ENCODE results near the gene CANX.
"Not testable (repeated sequence)": the region's sequence is repeated elsewhere in the genome, so short reads cannot be mapped to it uniquely, and the experiment has no call there.

Gene CANX

DNA sequence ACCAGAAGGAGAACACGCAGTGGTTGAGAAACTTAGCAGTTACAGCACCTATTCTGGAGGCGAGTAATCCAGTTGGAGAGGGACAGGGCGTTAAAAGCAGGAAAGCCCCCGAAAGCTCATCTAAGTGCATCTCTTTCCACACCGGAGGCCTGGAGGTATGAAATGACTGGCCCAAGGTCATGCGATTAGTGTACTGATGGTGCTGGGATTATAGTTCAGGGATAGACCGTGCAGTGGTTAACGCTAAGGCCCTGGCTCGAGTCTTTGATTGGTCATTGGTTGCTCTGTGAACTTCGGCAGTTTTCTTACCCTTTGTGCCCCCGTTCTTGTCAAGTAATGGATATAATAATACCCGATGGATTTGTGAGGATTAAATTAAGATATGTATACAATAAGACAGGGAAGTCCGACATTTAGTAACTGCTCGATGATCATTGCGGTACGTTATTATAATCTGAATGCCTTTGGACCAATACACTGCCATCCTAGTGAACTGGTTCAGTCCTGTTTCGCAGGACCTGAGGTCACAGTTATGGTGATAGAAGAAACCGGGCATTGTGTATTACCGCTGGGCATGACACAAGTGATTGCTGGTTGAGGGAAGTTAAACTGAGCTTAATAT, 960 bp downstream of the CANX start:
- DNase-seq: no peak

- no peak for DNase-seq
Measured at GRCh38 chr5:179700401-179700918, 1.7 kb downstream of the CANX start.

GRCh38 chr5:179716286-179716685, 17.5 kb downstream of the CANX start:
- DNase-seq: no peak

DNA sequence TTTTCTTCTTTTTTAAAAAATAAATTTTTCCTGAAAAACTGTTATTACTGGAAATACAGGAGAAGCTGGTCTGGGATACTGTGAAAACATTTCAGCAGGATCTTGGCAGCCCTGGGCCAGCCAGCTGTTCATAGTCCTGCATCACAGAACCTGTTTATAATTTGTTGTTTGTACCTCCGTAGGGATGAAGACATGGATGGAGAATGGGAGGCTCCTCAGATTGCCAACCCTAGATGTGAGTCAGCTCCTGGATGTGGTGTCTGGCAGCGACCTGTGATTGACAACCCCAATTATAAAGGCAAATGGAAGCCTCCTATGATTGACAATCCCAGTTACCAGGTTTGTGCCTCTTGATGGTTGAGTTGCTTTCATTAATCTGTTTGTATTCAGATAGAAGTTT, 21.5 kb downstream of the CANX start:
- no peak for DNase-seq

GRCh38 chr5:179724163-179724562, 25.4 kb downstream of the CANX start:
- DNase-seq: no peak

DNA sequence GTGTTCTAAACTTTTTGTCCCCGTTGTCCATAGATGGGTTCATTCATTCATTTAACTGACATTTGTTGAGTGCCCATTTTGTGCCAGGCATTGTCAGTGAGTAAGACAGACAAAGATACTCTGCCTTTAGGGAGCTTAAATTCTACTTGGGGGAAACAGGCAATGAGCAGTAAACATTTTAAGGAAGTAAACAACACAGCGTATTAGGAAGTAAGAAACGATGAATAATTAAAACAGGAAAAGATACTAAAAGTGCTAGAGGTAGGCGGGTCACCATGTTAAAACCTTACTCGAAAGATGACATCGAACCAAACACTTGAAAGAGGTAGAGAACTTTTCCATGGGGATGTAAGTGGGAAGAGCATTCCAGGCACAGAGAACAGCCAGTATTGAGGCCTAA, 28.3 kb downstream of the CANX start:
- no peak for DNase-seq

DNA sequence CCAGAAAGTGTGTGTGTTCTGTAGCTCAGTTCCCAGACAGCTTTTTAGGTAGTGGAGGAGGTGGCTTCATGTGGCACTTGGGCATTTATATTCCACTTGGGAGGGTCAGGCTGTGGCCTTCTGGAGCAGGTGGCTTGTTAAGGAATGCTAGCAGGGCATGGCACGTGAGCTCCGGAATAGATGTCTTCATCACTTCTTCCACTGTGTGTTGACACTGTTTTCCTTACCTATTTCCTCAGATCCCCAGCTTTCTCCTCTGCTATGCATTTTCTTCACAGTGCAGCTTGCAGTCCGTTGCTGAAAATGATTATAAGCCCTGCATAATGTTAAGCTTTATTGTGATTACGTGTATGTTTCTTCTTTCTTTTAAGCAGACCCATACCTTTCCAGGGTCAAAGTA, 30.5 kb downstream of the CANX start:
- DNase-seq: no peak

DNA sequence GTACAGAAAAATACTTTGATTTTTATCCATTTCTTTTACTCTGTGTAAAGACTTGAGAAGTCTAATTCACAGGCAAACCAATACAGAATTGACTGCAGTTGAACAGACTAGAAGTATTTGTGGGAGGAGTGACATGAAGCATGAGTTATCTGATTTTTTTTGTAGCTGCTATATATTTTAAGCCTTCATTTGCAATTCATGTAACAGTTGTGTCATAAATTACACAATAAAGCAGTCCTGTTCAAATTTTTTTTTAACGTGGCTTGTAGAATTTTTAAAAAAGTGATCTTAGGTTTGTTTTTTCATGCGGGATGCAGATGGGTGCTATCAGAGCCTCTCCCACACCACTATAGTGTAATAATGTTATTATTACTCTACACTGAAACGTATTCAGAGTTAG, 31.0 kb downstream of the CANX start:
- DNase-seq: no peak

- no peak for DNase-seq
Measured at GRCh38 chr5:179730356-179730755, 31.6 kb downstream of the CANX start.

DNA sequence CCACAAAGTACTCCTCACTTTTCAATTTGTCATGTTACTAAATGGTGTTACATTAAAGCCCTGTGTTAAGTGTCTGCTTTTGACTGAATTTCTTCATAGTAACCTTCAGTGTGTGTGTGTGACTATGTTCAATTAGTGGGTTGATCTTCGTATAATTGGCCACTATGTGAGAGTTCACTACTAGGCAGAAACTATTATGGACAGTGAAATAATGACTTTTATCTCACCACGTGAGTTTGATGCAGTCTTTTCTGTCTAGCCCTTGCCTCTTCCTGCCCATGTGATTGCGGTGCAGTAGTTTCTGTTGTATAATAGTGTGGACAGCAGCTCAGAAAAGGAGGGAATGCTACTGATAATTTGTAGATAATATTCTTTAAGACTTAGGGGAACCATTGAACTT, 32.1 kb downstream of the CANX start:
- DNase-seq: no peak

DNA sequence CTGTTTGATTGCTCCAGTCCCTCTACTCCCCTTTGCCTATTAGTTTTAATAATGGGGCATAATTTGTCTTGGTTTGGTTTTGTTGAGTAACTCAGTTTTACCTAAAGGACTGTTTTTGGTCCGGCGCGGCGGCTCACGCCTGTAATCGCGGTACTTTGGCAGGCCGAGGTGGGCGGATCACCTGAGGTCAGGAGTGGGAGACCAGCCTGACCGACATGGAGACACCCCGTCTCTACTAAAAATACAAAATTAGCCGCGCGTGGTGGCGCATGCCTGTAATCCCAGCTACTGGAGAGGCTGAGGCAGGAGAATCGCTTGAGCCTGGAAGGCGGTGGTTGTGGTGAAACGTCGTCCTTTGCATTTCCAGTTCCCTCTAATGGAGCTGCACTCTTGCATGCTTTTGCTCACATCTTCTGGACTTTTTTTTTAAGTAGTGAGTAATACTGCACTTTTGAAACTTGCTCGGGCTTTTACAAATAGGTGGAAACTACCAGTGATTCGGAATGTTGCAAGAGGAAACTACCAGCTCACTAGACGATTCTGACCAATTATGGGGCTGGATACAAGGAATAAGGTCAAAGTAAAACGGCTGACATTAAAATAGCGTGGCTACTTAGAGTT, 33.1 kb downstream of the CANX start:
- no peak for DNase-seq

DNA sequence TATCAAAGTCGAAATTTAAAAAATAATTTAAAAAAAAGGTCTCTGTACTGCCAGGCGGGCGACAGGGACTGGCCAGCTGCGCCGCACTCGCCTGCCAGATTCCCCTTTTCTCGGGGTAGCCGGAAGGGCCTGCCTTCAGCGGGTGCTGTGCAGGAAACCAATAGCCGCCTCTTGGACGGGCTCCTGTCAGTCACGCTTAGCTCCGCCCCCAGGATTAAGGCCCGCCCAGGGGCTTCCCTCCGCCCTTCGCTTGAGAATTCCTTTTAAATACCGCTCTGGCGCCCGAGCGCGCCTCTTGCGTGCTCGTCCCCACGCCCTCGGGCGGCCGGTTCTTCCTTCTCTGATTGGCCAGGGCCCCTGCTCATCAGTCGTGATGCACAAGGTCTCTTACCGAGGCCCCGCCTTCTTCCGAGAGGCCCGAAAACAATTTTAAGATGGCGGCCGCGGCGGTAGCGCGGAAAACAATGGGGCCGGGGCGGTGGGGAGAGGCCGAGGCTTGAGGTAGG, 33.7 kb downstream of the CANX start, which contains the start of gene MAML1:
Gene MAML1, plus strand, starts transcription at position 411 of the 506 bp plus-strand sequence. CDS start 291 bp downstream, outside the sequence.
- DNase-seq: peak; percentile 98

DNA sequence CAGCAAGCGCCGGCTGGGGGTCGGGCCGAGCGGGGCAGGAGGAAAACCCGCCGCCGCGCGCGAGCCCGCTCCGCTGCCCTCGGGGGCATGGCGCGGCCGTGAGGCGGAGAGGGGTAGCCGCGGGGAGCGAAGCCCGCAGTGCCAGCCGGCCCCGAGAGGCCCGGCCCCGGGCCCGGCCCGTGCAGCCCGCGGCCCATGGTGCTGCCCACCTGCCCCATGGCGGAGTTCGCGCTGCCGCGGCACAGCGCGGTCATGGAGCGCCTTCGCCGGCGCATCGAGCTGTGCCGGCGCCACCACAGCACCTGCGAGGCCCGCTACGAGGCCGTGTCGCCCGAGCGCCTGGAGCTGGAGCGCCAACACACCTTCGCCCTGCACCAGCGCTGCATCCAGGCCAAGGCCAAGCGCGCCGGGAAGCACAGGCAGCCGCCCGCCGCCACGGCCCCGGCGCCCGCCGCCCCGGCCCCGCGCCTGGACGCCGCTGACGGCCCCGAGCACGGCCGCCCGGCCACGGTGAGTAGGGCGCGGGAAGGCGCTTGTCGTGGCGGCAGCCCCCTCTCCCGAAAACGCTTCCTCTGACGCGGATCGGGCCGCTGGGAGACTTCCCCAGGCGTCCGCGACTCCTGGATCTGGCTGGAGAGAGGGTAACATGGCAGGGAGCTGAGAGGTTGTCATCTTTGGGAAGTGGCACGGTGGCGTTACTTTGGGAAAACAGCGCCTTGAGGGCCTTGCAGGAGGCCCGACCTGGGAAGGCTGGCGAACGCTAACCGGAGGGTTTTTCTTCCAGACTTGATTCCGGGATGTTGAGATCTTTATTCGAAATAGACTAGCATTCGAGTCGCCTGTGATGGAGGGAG, 34.4 kb downstream of the CANX start:
- DNase-seq: no peak

DNA sequence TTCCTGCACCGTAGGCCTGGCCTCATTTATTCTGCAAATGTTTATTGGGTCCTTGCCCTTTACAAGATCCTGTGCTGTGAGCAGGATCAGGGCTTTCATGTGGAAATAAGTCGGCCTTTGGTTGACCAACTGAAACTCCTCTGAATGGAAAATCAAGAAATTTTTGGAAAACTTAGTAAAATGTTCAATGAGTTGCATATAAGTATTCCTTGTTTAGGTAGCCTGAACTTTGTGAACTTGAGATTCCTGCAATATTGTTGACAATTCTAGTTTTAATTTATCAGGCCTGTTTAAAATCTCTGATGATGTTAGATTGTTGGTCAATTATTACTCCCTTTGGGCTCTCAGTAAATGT, 35.0 kb downstream of the CANX start:
- no peak for DNase-seq

DNA sequence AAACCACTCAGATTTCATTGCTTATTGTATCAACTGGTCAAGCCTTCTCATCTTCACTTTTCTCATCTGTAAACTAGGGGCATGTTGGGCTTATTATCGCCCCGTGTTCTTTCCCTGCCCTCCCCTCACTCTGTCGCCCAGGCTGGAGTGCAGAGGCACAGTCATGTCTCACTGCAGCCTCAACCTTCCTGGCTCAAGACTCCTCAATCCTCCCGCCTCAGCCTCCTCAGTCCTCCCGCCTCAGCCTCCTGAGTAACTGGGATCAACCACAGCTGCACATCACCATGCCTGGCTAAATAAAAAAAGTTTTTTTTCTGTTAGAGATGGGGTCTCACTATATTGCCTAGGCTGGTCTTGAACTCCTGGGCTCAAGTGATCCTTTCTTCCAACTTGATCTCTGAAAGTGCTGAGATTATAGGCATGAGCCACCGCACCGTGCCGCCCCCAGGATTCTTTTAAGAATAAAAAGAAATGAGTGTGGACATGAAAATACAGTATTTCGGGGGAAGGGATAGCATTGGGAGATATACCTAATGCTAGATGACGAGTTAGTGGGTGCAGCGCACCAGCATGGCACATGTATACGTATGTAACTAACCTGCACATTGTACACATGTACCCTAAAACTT, 35.9 kb downstream of the CANX start:
- no peak for DNase-seq

- DNase-seq: no peak
Measured at GRCh38 chr5:179738742-179739141, 40.0 kb downstream of the CANX start.

DNA sequence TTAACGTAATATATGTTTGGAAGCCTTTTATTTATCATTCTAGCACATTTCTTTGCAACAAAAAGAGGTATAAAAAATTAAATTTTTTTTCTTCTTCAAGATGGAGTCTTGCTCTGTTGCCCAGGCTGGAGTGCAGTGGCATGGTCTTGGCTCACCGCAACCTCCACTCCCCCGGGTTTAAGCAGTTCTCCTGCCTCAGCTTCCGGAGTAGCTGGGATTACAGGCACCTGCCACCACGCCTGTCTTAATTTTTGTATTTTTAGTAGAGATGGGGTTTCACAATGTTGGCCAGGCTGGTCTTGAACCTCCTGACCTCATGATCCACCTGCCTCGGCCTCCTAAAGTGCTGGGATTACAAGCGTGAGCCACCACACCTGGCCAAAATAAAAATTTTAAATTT, 45.3 kb downstream of the CANX start:
- not testable (repeated sequence) for DNase-seq

DNA sequence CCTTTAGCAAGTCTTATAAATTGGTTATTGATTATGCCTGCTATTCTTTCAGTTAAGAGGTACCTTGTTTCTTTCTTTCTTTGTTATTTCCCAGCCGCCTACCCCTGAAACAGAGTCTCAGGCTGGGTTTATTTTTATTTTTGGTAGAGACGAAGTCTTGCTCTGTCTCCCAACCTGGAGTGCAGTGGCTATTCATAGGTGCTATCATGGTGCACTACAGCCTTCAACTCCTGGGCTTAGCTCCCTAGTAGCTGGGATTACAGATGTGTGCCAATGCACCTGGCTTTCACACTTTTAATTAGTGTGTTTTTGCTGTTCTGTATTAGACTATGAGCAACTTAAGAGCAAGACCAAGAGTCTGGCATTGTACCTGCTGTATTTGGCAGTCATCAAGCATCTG, 48.1 kb downstream of the CANX start:
- DNase-seq: no peak

GRCh38 chr5:179747811-179748210, 49.0 kb downstream of the CANX start:
- DNase-seq: no peak

- no peak for DNase-seq
Measured at GRCh38 chr5:179749857-179750508, 51.2 kb downstream of the CANX start.

- DNase-seq: no peak
Measured at GRCh38 chr5:179753971-179754370, 55.2 kb downstream of the CANX start.

DNA sequence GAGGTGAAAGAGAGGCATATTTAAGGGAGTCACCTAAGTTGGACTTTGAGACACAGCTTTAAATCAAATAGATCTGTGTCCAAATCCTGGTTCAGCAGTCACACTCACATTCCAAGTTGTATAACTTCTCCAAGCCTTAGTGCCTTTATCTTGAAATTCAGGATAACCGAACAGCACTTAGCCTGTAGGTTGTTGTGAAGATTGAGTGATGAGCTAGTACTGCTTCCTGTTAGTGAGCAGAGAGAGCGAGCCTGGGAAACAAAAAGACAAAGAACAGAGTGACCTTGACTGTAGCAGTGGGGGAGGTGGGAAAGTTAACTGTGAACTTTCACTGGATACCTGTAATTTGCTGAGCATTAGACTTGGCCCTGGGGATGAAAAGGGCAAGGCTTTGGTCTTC, 56.3 kb downstream of the CANX start:
- DNase-seq: no peak

GRCh38 chr5:179758955-179759354, 60.2 kb downstream of the CANX start:
- no peak for DNase-seq
